Measurements from ENCODE around the gene BMPER.

Gene BMPER

GRCh38 chr7:33902746-33903145 lies 2.6 kb upstream of the BMPER start:
- no peak overlapping the region for H3K4me3 ChIP-seq (ENCODE audit: low read length)
- no peak for TF ChIP-seq ZNF274 (IDR thresholded peaks at IDR 0.05; ENCODE audit: low read depth, low read length)

- TF ChIP-seq ZNF274 (IDR thresholded peaks at IDR 0.05; ENCODE audit: low read depth, low read length): no peak
- H3K4me3 ChIP-seq (ENCODE audit: low read length): peak overlapping the region; percentile 23; the same call in 1 of the 2 replicates
Observed at GRCh38 chr7:33903791-33904680, 1.3 kb upstream of the BMPER start.

- peak overlapping the region; percentile 23 for H3K4me3 ChIP-seq (ENCODE audit: low read length)
- TF ChIP-seq ZNF274 (IDR thresholded peaks at IDR 0.05; ENCODE audit: low read depth, low read length): no peak
Observed at GRCh38 chr7:33904681-33905388, 504 bp upstream of the BMPER start.

GRCh38 chr7:33906697-33907096 lies 1.4 kb downstream of the BMPER start:
- TF ChIP-seq ZNF274 (IDR thresholded peaks at IDR 0.05; ENCODE audit: low read depth, low read length): no peak
- H3K4me3 ChIP-seq (ENCODE audit: low read length): no peak overlapping the region

- TF ChIP-seq ZNF274 (IDR thresholded peaks at IDR 0.05; ENCODE audit: low read depth, low read length): no peak
Observed at GRCh38 chr7:33907625-33908024, 2.3 kb downstream of the BMPER start.

GRCh38 chr7:33909318-33909717 lies 4.0 kb downstream of the BMPER start:
- TF ChIP-seq ZNF274 (IDR thresholded peaks at IDR 0.05; ENCODE audit: low read depth, low read length): no peak
- H3K4me3 ChIP-seq (ENCODE audit: low read length): no peak overlapping the region

More at GRCh38 chr7:33907625-33908024, 2.3 kb downstream of the BMPER start:
- no peak overlapping the region for H3K4me3 ChIP-seq (ENCODE audit: low read length)

GRCh38 chr7:33909755-33910154 lies 4.4 kb downstream of the BMPER start:
- TF ChIP-seq ZNF274 (IDR thresholded peaks at IDR 0.05; ENCODE audit: low read depth, low read length): no peak
- H3K4me3 ChIP-seq (ENCODE audit: low read length): no peak overlapping the region

GRCh38 chr7:33910756-33911155 lies 5.4 kb downstream of the BMPER start:
- H3K4me3 ChIP-seq (ENCODE audit: low read length): no peak overlapping the region
- no peak for TF ChIP-seq ZNF274 (IDR thresholded peaks at IDR 0.05; ENCODE audit: low read depth, low read length)

- no peak overlapping the region for H3K4me3 ChIP-seq (ENCODE audit: low read length)
- no peak for TF ChIP-seq ZNF274 (IDR thresholded peaks at IDR 0.05; ENCODE audit: low read depth, low read length)
Observed at GRCh38 chr7:33916357-33917081, 11.2 kb downstream of the BMPER start.

- TF ChIP-seq ZNF274 (IDR thresholded peaks at IDR 0.05; ENCODE audit: low read depth, low read length): no peak
- H3K4me3 ChIP-seq (ENCODE audit: low read length): no peak overlapping the region
Observed at GRCh38 chr7:33917661-33918060, 12.3 kb downstream of the BMPER start.

GRCh38 chr7:33918438-33919143 lies 13.3 kb downstream of the BMPER start:
- H3K4me3 ChIP-seq (ENCODE audit: low read length): no peak overlapping the region
- TF ChIP-seq ZNF274 (IDR thresholded peaks at IDR 0.05; ENCODE audit: low read depth, low read length): no peak

- TF ChIP-seq ZNF274 (IDR thresholded peaks at IDR 0.05; ENCODE audit: low read depth, low read length): no peak
- H3K4me3 ChIP-seq (ENCODE audit: low read length): no peak overlapping the region
Observed at GRCh38 chr7:33919449-33919848, 14.1 kb downstream of the BMPER start.

GRCh38 chr7:33921216-33921938 lies 16.0 kb downstream of the BMPER start:
- no peak overlapping the region for H3K4me3 ChIP-seq (ENCODE audit: low read length)
- TF ChIP-seq ZNF274 (IDR thresholded peaks at IDR 0.05; ENCODE audit: low read depth, low read length): no peak

Data from GM08714 (cell line).